OCI-LY1 (cell line): ENCODE measurements around the gene LAMC1.

ENCODE experiments used
- H2AFZ ChIP-seq: fragments of 200-600 bp; sonication (generic), shearing (Covaris generic); 2 replicates; pipeline ENCODE4 v1.6.0; 2014; ENCODE audit warnings: antibody characterized with exemption, mild to moderate bottlenecking, low read length
- H3F3A ChIP-seq: fragments of 200-600 bp; sonication (generic), shearing (Covaris generic); 2 replicates; pipeline ENCODE4 v1.6.0; 2014; ENCODE audit warnings: mild to moderate bottlenecking, antibody characterized with exemption, low read length, moderate library complexity; ENCODE audit not compliant: insufficient read depth
- H3K27ac ChIP-seq: fragments of 200-600 bp; sonication (generic); 2 replicates; pipeline ENCODE4 v1.5.1; 2014; ENCODE audit warnings: low read length, mixed run types, mild to moderate bottlenecking, low read depth; ENCODE audit not compliant: poor library complexity, severe bottlenecking
- H3K27me3 ChIP-seq: fragments of 200-600 bp; sonication (generic); 2 replicates; pipeline ENCODE4 v1.6.0; 2014; ENCODE audit warnings: antibody characterized with exemption, mild to moderate bottlenecking, low read length, moderate library complexity; ENCODE audit not compliant: insufficient read depth
- H3K36me3 ChIP-seq: fragments of 200-600 bp; sonication (generic); 2 replicates; pipeline ENCODE4 v1.6.1; 2014; ENCODE audit warnings: mild to moderate bottlenecking, antibody characterized with exemption, low read length, moderate library complexity, mixed read lengths; ENCODE audit not compliant: insufficient read depth
- H3K4me1 ChIP-seq: fragments of 200-600 bp; sonication (generic); 2 replicates; pipeline ENCODE4 v1.5.1; 2014; ENCODE audit warnings: mild to moderate bottlenecking, low read length, moderate library complexity; ENCODE audit not compliant: insufficient read depth, severe bottlenecking
- H3K4me2 ChIP-seq: fragments of 200-600 bp; sonication (generic), shearing (Covaris generic); 2 replicates; pipeline ENCODE4 v1.6.1; 2014; ENCODE audit warnings: low read length
- H3K4me3 ChIP-seq: fragments of 200-600 bp; sonication (generic); 2 replicates; pipeline ENCODE4 v1.5.1; 2014; ENCODE audit warnings: low read length, low read depth, mild to moderate bottlenecking, mixed read lengths; ENCODE audit not compliant: poor library complexity, severe bottlenecking
- H3K79me2 ChIP-seq: fragments of 200-600 bp; shearing (Covaris generic); 2 replicates; pipeline ENCODE4 v1.6.1; 2016; ENCODE audit warnings: mixed run types, low read length, mixed read lengths; ENCODE audit not compliant: insufficient read depth
- H3K9ac ChIP-seq: fragments of 200-600 bp; sonication (generic), shearing (Covaris generic); 2 replicates; pipeline ENCODE4 v1.6.1; 2014; ENCODE audit warnings: mild to moderate bottlenecking, low read length, mixed read lengths
- H3K9me2 ChIP-seq: fragments of 200-600 bp; sonication (generic), shearing (Covaris generic); 2 replicates; pipeline ENCODE4 v1.6.1; 2014; ENCODE audit warnings: low read depth, mild to moderate bottlenecking, low read length, mixed read lengths
- H3K9me3 ChIP-seq: fragments of 200-600 bp; shearing (Covaris generic); 2 replicates; pipeline ENCODE4 v1.6.1; 2014; ENCODE audit warnings: low read length, mixed read lengths
- H4K20me1 ChIP-seq: fragments of 200-600 bp; sonication (generic), shearing (Covaris generic); 2 replicates; pipeline ENCODE4 v1.6.0; 2016; ENCODE audit warnings: mild to moderate bottlenecking, low read length; ENCODE audit not compliant: insufficient read depth
- EZH2 ChIP-seq: fragments of 200-600 bp; sonication (generic), shearing (Covaris generic); IDR thresholded peaks from 2 replicates; pipeline ENCODE4 v1.8.0; 2017; ENCODE audit warnings: borderline replicate concordance, mixed run types, mild to moderate bottlenecking, antibody characterized with exemption, low read length, moderate library complexity, mixed read lengths
- TF ChIP-seq, protein P1 (sequence below): fragments of 200-600 bp; sonication (generic), shearing (Covaris generic); IDR thresholded peaks from 2 replicates; pipeline ENCODE4 v1.5.1; 2017; ENCODE audit warnings: mild to moderate bottlenecking, antibody characterized with exemption, low read length, moderate library complexity, mixed read lengths

Gene LAMC1

DNA sequence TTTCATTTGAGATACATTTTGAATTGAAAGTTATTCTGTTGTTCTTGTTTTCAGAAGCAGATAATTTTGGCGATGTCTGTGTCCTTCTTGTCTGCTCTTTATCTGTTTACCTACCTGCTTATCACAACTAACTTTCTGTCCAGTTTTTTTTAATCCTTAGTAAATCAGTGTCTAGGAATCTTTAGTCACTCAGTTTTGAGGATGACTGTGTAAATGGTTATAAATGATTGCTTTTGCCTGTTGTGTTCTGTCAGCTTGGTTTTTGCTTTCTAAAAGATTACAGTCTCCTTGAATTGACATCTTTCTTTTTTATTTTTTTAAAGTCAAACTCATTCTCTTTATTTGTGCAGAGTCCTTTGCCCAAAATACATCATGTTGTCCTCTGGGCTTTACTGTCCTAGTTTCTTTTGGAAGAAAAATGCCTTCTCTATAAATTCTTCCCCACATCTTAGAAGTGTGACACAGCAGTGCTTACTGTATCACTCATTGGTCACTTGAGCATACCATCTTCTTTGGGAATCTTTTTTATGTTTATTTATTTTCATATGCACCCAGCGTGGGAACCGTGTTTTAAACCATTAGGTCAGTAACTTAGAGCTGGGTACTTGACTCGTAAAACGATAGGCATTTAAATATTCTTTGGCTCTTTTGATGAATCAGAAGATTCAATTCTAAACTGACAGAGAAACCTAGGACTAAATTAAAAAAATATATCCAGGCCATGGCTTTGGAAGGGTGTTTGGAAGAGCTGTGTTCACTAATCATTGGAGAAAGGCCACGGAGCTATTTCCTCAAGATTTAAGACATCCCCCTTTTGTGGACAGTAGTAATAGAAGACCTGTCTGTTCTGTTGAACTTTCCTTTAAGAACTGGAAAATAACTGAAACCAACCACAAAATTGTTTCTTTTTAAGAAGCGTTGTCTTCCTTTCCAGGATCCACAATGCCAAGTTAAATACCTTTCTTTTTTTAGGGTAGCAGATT lies 20.9 kb downstream of the LAMC1 start:
- H3K36me3 ChIP-seq, result no peaks in the 10 kb centered on the region
- H3K9me2 ChIP-seq, result no peaks in the 10 kb centered on the region
- no peaks in the 10 kb centered on the region for H3K9me3 ChIP-seq
- H3F3A ChIP-seq, result 0 out of 2 replicates have a peak, but pooled peaks cover 8% of the 10 kb centered on the region
- H4K20me1 ChIP-seq, result no peaks in the 10 kb centered on the region
- H3K4me3 ChIP-seq, result no peak overlapping the region
- peak overlapping the region; percentile 8 for H3K27ac ChIP-seq
- H2AFZ ChIP-seq, result no peak overlapping the region
- H3K27me3 ChIP-seq, result no peaks in the 10 kb centered on the region
- H3K9ac ChIP-seq, result no peak overlapping the region
- peaks cover 48% of the 10 kb centered on the region for H3K79me2 ChIP-seq
- H3K4me2 ChIP-seq, result peak overlapping the region; percentile 2; the same call in 1 of the 2 replicates
- TF ChIP-seq, protein P1, sequence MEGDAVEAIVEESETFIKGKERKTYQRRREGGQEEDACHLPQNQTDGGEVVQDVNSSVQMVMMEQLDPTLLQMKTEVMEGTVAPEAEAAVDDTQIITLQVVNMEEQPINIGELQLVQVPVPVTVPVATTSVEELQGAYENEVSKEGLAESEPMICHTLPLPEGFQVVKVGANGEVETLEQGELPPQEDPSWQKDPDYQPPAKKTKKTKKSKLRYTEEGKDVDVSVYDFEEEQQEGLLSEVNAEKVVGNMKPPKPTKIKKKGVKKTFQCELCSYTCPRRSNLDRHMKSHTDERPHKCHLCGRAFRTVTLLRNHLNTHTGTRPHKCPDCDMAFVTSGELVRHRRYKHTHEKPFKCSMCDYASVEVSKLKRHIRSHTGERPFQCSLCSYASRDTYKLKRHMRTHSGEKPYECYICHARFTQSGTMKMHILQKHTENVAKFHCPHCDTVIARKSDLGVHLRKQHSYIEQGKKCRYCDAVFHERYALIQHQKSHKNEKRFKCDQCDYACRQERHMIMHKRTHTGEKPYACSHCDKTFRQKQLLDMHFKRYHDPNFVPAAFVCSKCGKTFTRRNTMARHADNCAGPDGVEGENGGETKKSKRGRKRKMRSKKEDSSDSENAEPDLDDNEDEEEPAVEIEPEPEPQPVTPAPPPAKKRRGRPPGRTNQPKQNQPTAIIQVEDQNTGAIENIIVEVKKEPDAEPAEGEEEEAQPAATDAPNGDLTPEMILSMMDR, result no peak
- no peak for TF ChIP-seq EZH2
- peaks cover 98% of the 10 kb centered on the region for H3K4me1 ChIP-seq

DNA sequence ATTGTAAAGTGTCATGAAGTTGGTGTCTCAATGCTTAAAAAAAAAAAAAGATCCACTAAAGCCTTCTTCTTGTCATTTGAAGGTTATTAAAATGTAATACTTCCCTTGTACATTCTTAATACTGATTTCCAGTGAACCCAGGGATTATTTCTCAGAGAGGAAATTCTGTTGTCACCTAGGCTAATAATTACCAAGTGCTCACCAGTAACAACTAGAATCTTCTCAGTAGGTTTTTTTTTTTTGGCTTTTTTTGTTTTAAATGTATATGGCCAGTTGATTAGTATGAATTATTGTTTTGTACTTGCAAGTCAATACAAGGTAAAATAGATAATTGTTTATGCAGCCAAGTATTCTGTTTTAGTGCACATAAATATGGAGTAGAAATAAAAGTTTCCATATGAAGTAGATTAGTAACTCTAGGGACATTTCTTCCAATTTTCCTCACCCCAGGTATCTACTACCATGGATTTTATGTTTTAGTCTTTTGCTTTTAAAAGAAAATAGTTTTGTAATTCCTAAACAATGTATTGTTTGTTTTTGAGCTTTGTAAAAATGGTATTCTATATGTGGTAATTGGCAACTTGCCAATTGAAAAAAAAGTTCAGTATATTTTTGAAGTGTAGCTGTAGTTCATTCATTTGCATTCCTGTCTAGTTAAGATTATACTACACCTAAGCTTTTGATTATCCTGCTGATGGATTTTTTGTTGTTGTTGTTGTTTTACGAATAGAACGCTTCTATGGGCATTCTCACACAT lies 21.9 kb downstream of the LAMC1 start:
- no peak overlapping the region for H2AFZ ChIP-seq
- no peak overlapping the region for H3K4me3 ChIP-seq
- TF ChIP-seq, protein P1, result no peak
- no peak for TF ChIP-seq EZH2
- H3F3A ChIP-seq, result 0 out of 2 replicates have a peak, but pooled peaks cover 8% of the 10 kb centered on the region
- peaks cover 98% of the 10 kb centered on the region for H3K4me1 ChIP-seq
- H3K9me2 ChIP-seq, result no peaks in the 10 kb centered on the region
- no peaks in the 10 kb centered on the region for H4K20me1 ChIP-seq
- H3K27me3 ChIP-seq, result no peaks in the 10 kb centered on the region
- no peaks in the 10 kb centered on the region for H3K36me3 ChIP-seq
- H3K9ac ChIP-seq, result no peak overlapping the region
- peak overlapping the region; percentile 2; the same call in 1 of the 2 replicates for H3K4me2 ChIP-seq
- no peaks in the 10 kb centered on the region for H3K9me3 ChIP-seq
- peak overlapping the region; percentile 3 for H3K27ac ChIP-seq
- H3K79me2 ChIP-seq, result peaks cover 53% of the 10 kb centered on the region
